HEK293T (cell line): ENCODE measurements around the gene MAFG.

Source experiments
- CTCF ChIA-PET: fragments of 350-600 bp; formaldehyde crosslinking; extraction: SDS; loops from one replicate; lab custom pipeline; 2021; ENCODE audit warnings: antibody characterized with exemption, inconsistent platforms; lab: Yijun Ruan, JAX
- POLR2A ChIA-PET: fragments of 350-600 bp; formaldehyde crosslinking; extraction: SDS; loops from one replicate; lab custom pipeline; 2020; ENCODE audit warnings: antibody characterized with exemption, inconsistent platforms; lab: Yijun Ruan, JAX
- DNase-seq: peaks from one replicate; pipeline ENCODE4 v3.0.0; 2012; ENCODE audit warnings: mixed read lengths; ENCODE audit errors: extremely low spot score
- ARNT ChIP-seq: fragments of 450-650 bp; IDR thresholded peaks from 2 replicates; pipeline ENCODE4 v1.6.1; 2017; ENCODE audit warnings: mild to moderate bottlenecking
- BHLHE40 ChIP-seq: fragments of 450-650 bp; IDR thresholded peaks from 2 replicates; pipeline ENCODE4 v1.6.1; 2016; ENCODE audit warnings: mild to moderate bottlenecking, moderate library complexity, borderline replicate concordance
- CTBP1 ChIP-seq: fragments of 450-650 bp; IDR thresholded peaks from 2 replicates; pipeline ENCODE4 v1.6.1; 2016; ENCODE audit warnings: borderline replicate concordance
- ELF4 ChIP-seq: fragments of 450-650 bp; IDR thresholded peaks from 2 replicates; pipeline ENCODE4 v1.6.1; 2017; ENCODE audit warnings: antibody characterized with exemption
- FOXA1 ChIP-seq: fragments of 450-650 bp; IDR thresholded peaks from 2 replicates; pipeline ENCODE4 v1.6.1; 2016; ENCODE audit warnings: mild to moderate bottlenecking
- FOXK2 ChIP-seq: fragments of 450-650 bp; IDR thresholded peaks from 2 replicates; pipeline ENCODE4 v1.6.1; 2016; ENCODE audit warnings: mild to moderate bottlenecking
- FOXM1 ChIP-seq: fragments of 450-650 bp; IDR thresholded peaks from 2 replicates; pipeline ENCODE4 v1.6.1; 2017; ENCODE audit warnings: mild to moderate bottlenecking, borderline replicate concordance
- HDGF ChIP-seq: fragments of 450-650 bp; IDR thresholded peaks from 2 replicates; pipeline ENCODE4 v1.6.1; 2017; ENCODE audit warnings: antibody characterized with exemption, borderline replicate concordance
- L3MBTL2 ChIP-seq: fragments of 450-650 bp; conservative IDR thresholded peaks from 2 replicates; pipeline ENCODE4 v1.6.1; 2016; ENCODE audit warnings: mild to moderate bottlenecking
- LEF1 ChIP-seq: fragments of 450-650 bp; IDR thresholded peaks from 2 replicates; pipeline ENCODE4 v1.6.1; 2017; ENCODE audit warnings: mild to moderate bottlenecking, borderline replicate concordance
- NFRKB ChIP-seq: fragments of 450-650 bp; IDR thresholded peaks from 2 replicates; pipeline ENCODE4 v1.6.1; 2016; ENCODE audit warnings: mild to moderate bottlenecking, moderate library complexity
- PKNOX1 ChIP-seq: fragments of 450-650 bp; IDR thresholded peaks from 2 replicates; pipeline ENCODE4 v1.6.1; 2016
- SP1 ChIP-seq: fragments of 450-650 bp; IDR thresholded peaks from 2 replicates; pipeline ENCODE4 v1.6.1; 2017
- SUZ12 ChIP-seq: fragments of 450-650 bp; IDR thresholded peaks from 2 replicates; pipeline ENCODE4 v1.6.1; 2016; ENCODE audit warnings: mild to moderate bottlenecking
- TARDBP ChIP-seq: fragments of 450-650 bp; IDR thresholded peaks from 2 replicates; pipeline ENCODE4 v1.6.1; 2016
- ZNF384 ChIP-seq: fragments of 450-650 bp; IDR thresholded peaks from 2 replicates; pipeline ENCODE4 v1.6.1; 2016

MAFG gene

GRCh38 chr17:81909966-81910839 lies 17.3 kb downstream of the MAFG start:
- TF ChIP-seq HDGF (no peak), L3MBTL2 (no peak), FOXK2 (no peak), TARDBP (no peak), ZNF384 (no peak), BHLHE40 (no peak)
- ChIA-PET CTCF (interaction anchor here (1.1 to 1.4 kb wide), 2 partner anchors 18 to 41 kb away, joined by 3 to 5 read pairs; partner anchors contain the start of gene MAFG), POLR2A (interaction anchor here (0.7 to 2.3 kb wide), 7 partner anchors 14 to 38 kb away, joined by 3 to 8 read pairs (median 4); partner anchors contain the start of genes ALYREF, ANAPC11 and PYCR1)
- no peak for DNase-seq

GRCh38 chr17:81909231-81909630 lies 18.3 kb downstream of the MAFG start:
- no peak for TF ChIP-seq PKNOX1
- POLR2A ChIA-PET, result interaction anchor here (0.7 to 2.3 kb wide), 6 partner anchors 15 to 37 kb away, joined by 3 to 8 read pairs (median 5); partner anchors contain the start of genes ALYREF, ANAPC11 and PYCR1
- CTCF ChIA-PET, result interaction anchor here (1.1 to 1.4 kb wide), 2 partner anchors 19 to 40 kb away, joined by 3 to 5 read pairs; partner anchors contain the start of gene MAFG
- no peak for DNase-seq

GRCh38 chr17:81908793-81909192 lies 18.7 kb downstream of the MAFG start:
- no peak for TF ChIP-seq PKNOX1
- TF ChIP-seq CTBP1, result no peak
- TF ChIP-seq FOXK2, result no peak
- no peak for TF ChIP-seq L3MBTL2
- no peak for TF ChIP-seq SUZ12
- TF ChIP-seq ARNT, result no peak
- no peak for TF ChIP-seq BHLHE40
- no peak for TF ChIP-seq ELF4
- no peak for TF ChIP-seq HDGF
- no peak for TF ChIP-seq NFRKB
- TF ChIP-seq FOXM1, result no peak
- no peak for TF ChIP-seq LEF1
- no peak for TF ChIP-seq TARDBP
- no peak for TF ChIP-seq SP1
- ChIA-PET POLR2A (interaction anchor here (1.3 to 1.7 kb wide), 2 partner anchors 17 to 36 kb away, joined by 4 to 7 read pairs; partner anchors contain the start of genes ALYREF and ANAPC11), CTCF (interaction anchor here (1.1 kb wide), 1 partner anchor 19 kb away, joined by 3 read pairs; the partner anchor contains the start of gene MAFG)
- DNase-seq, result no peak

GRCh38 chr17:81907219-81908145 lies 20.1 kb downstream of the MAFG start:
- ChIA-PET CTCF (interaction anchor here (0.6 to 1.0 kb wide), 2 partner anchors 14 to 89 kb away, joined by 3 read pairs; no protein-coding TSS in a partner anchor), POLR2A (interaction anchor here (1.0 kb wide), 1 partner anchor 38 kb away, joined by 5 read pairs; no protein-coding TSS in a partner anchor)
- TF ChIP-seq SP1 (no peak), NFRKB (no peak), LEF1 (no peak), TARDBP (no peak), FOXM1 (no peak), FOXA1 (no peak), SUZ12 (no peak), BHLHE40 (no peak), PKNOX1 (no peak), ARNT (no peak), HDGF (no peak), ZNF384 (no peak), FOXK2 (no peak), CTBP1 (no peak), ELF4 (no peak), L3MBTL2 (no peak)
- no peak for DNase-seq

- CTCF ChIA-PET, result interaction anchor here (0.6 kb wide), 1 partner anchor 89 kb away, joined by 3 read pairs; no protein-coding TSS in a partner anchor
- no peak for DNase-seq
Observed at GRCh38 chr17:81906476-81907218, 20.9 kb downstream of the MAFG start.

More at GRCh38 chr17:81906476-81907218, 20.9 kb downstream of the MAFG start:
- TF ChIP-seq HDGF (no peak), SP1 (no peak), FOXK2 (no peak), FOXM1 (no peak), L3MBTL2 (no peak), ELF4 (no peak), NFRKB (no peak), CTBP1 (no peak), FOXA1 (no peak), TARDBP (no peak), BHLHE40 (no peak), ZNF384 (no peak), PKNOX1 (no peak), LEF1 (no peak), SUZ12 (no peak), ARNT (no peak)
- POLR2A ChIA-PET, result no interaction called here
